Measurements from ENCODE around the gene ZC3H18. TPM values are rescaled to one million over a fixed set of nuclear protein-coding genes. Genes with fewer than 3 reads are reported as not detected.

The ZC3H18 gene
- total RNA-seq, 1 donor from 2014 or later, result 48.9 TPM

GRCh38 chr16:88535191-88535856, 34.9 kb upstream of the ZC3H18 start:
- no peak for TF ChIP-seq CTCF (IDR thresholded peaks at IDR 0.05; ENCODE audit: partially characterized antibody, unreplicated experiment)
- H3K4me3 Mint-ChIP-seq (ENCODE audit: unreplicated experiment), result peak overlapping the region; percentile 81
- no peak for DNase-seq
- no peaks in the 10 kb centered on the region for H3K36me3 Mint-ChIP-seq (ENCODE audit: unreplicated experiment)
- no peak overlapping the region for H3K27ac Mint-ChIP-seq (ENCODE audit: unreplicated experiment)
- H3K27me3 Mint-ChIP-seq (ENCODE audit: unreplicated experiment), result peaks cover 8% of the 10 kb centered on the region
- H3K4me1 Mint-ChIP-seq (ENCODE audit: low read depth, unreplicated experiment), result peaks cover 2% of the 10 kb centered on the region
- peaks cover 5% of the 10 kb centered on the region for H3K9me3 Mint-ChIP-seq (ENCODE audit: unreplicated experiment)

GRCh38 chr16:88535857-88536222, 34.4 kb upstream of the ZC3H18 start:
- Mint-ChIP-seq H3K27me3 (ENCODE audit: unreplicated experiment) (peaks cover 8% of the 10 kb centered on the region), H3K36me3 (ENCODE audit: unreplicated experiment) (no peaks in the 10 kb centered on the region), H3K27ac (ENCODE audit: unreplicated experiment) (peak overlapping the region; percentile 62), H3K4me1 (ENCODE audit: low read depth, unreplicated experiment) (peaks cover 2% of the 10 kb centered on the region), H3K4me3 (ENCODE audit: unreplicated experiment) (peak overlapping the region; percentile 81), H3K9me3 (ENCODE audit: unreplicated experiment) (peaks cover 5% of the 10 kb centered on the region)
- TF ChIP-seq CTCF (IDR thresholded peaks at IDR 0.05; ENCODE audit: partially characterized antibody, unreplicated experiment), result no peak
- DNase-seq, result no peak

- H3K27me3 Mint-ChIP-seq (ENCODE audit: unreplicated experiment), result peaks cover 8% of the 10 kb centered on the region
- no peak for TF ChIP-seq CTCF (IDR thresholded peaks at IDR 0.05; ENCODE audit: partially characterized antibody, unreplicated experiment)
- H3K4me3 Mint-ChIP-seq (ENCODE audit: unreplicated experiment), result no peak overlapping the region
- no peak for DNase-seq
- H3K36me3 Mint-ChIP-seq (ENCODE audit: unreplicated experiment), result no peaks in the 10 kb centered on the region
- H3K9me3 Mint-ChIP-seq (ENCODE audit: unreplicated experiment), result peaks cover 5% of the 10 kb centered on the region
- peaks cover 2% of the 10 kb centered on the region for H3K4me1 Mint-ChIP-seq (ENCODE audit: low read depth, unreplicated experiment)
- H3K27ac Mint-ChIP-seq (ENCODE audit: unreplicated experiment), result no peak overlapping the region
Measured at GRCh38 chr16:88536510-88536909, 33.7 kb upstream of the ZC3H18 start.

- no peak overlapping the region for H3K4me3 Mint-ChIP-seq (ENCODE audit: unreplicated experiment)
- H3K36me3 Mint-ChIP-seq (ENCODE audit: unreplicated experiment), result no peaks in the 10 kb centered on the region
- no peak for TF ChIP-seq CTCF (IDR thresholded peaks at IDR 0.05; ENCODE audit: partially characterized antibody, unreplicated experiment)
- no peak for DNase-seq
- H3K27me3 Mint-ChIP-seq (ENCODE audit: unreplicated experiment), result peaks cover 7% of the 10 kb centered on the region
- no peak overlapping the region for H3K27ac Mint-ChIP-seq (ENCODE audit: unreplicated experiment)
- peaks cover 2% of the 10 kb centered on the region for H3K4me1 Mint-ChIP-seq (ENCODE audit: low read depth, unreplicated experiment)
- peaks cover 5% of the 10 kb centered on the region for H3K9me3 Mint-ChIP-seq (ENCODE audit: unreplicated experiment)
Measured at GRCh38 chr16:88536971-88537751, 33.0 kb upstream of the ZC3H18 start.

GRCh38 chr16:88537859-88538258, 32.3 kb upstream of the ZC3H18 start:
- H3K4me1 Mint-ChIP-seq (ENCODE audit: low read depth, unreplicated experiment), result peaks cover 2% of the 10 kb centered on the region
- no peak for DNase-seq

More at GRCh38 chr16:88537859-88538258, 32.3 kb upstream of the ZC3H18 start:
- H3K9me3 Mint-ChIP-seq (ENCODE audit: unreplicated experiment), result peaks cover 9% of the 10 kb centered on the region
- H3K27ac Mint-ChIP-seq (ENCODE audit: unreplicated experiment), result no peak overlapping the region
- TF ChIP-seq CTCF (IDR thresholded peaks at IDR 0.05; ENCODE audit: partially characterized antibody, unreplicated experiment), result no peak
- H3K36me3 Mint-ChIP-seq (ENCODE audit: unreplicated experiment), result no peaks in the 10 kb centered on the region
- H3K27me3 Mint-ChIP-seq (ENCODE audit: unreplicated experiment), result peaks cover 7% of the 10 kb centered on the region
- H3K4me3 Mint-ChIP-seq (ENCODE audit: unreplicated experiment), result no peak overlapping the region
